H1 (cell line): Measurements from ENCODE around the gene SSTR5. TPM values are rescaled to one million over a fixed set of nuclear protein-coding genes. Genes with fewer than 3 reads are reported as not detected.
A peak's percentile ranks its signal among the peaks of the same experiment; 100 is the strongest.

ENCODE experiments used
- CTCF ChIA-PET: fragments of 300-600 bp; sonication (Branson Sonifier 250); formaldehyde crosslinking; loops from one replicate; lab custom pipeline; 2021; ENCODE audit not compliant: partially characterized antibody; lab: Charles Lee
- POLR2A ChIA-PET: fragments of 300-600 bp; sonication (Branson Sonifier 250); formaldehyde crosslinking; loops from one replicate; lab custom pipeline; 2021; ENCODE audit warnings: inconsistent platforms; ENCODE audit not compliant: partially characterized antibody; lab: Charles Lee
- DNase-seq, 2 experiments: peaks; one replicate each; pipeline versions ENCODE4 v3.0.0 to v3.0.0-alpha.2; 2010 to 2022; ENCODE audit warnings: low spot score in 2 of 2, low read depth in 1 of 2, mixed read lengths in 1 of 2
- FAIRE-seq: peaks from 2 replicates; lab custom pipeline; 2011; peaks lifted over from hg19 to GRCh38; lab: Jason Lieb, UNC
- H2AFZ ChIP-seq: 2 replicates; pipeline ENCODE4 v1.8.1; 2012; ENCODE audit warnings: low read length, inconsistent platforms
- H2AK5ac ChIP-seq: 2 replicates; pipeline ENCODE4 v1.6.1; 2013; ENCODE audit warnings: low read depth, low read length
- H2BK120ac ChIP-seq: replicated peaks from 2 replicates; pipeline ENCODE3; 2013; ENCODE audit warnings: low read depth, low read length, inconsistent platforms
- H2BK12ac ChIP-seq: 2 replicates; pipeline ENCODE4 v1.6.1; 2013; ENCODE audit warnings: low read depth, low read length
- H2BK15ac ChIP-seq: 2 replicates; pipeline ENCODE4 v1.6.1; 2013; ENCODE audit warnings: low read length
- H2BK20ac ChIP-seq: 2 replicates; pipeline ENCODE4 v1.6.1; 2013; ENCODE audit warnings: low read length
- H2BK5ac ChIP-seq: 2 replicates; pipeline ENCODE4 v1.6.1; 2013; ENCODE audit warnings: low read depth, low read length
- H3K14ac ChIP-seq: 2 replicates; pipeline ENCODE4 v1.6.1; 2013; ENCODE audit warnings: inconsistent platforms; ENCODE audit not compliant: insufficient read length
- H3K18ac ChIP-seq: 2 replicates; pipeline ENCODE4 v1.6.1; 2013; ENCODE audit warnings: low read length; ENCODE audit errors: extremely low read depth
- H3K23ac ChIP-seq: 2 replicates; pipeline ENCODE4 v1.6.1; 2013; ENCODE audit warnings: inconsistent platforms; ENCODE audit not compliant: insufficient read length
- H3K23me2 ChIP-seq: 2 replicates; pipeline ENCODE4 v1.6.1; 2013; ENCODE audit warnings: low read depth, low read length
- H3K27ac ChIP-seq: 2 replicates; pipeline ENCODE4 v1.6.1; 2011; ENCODE audit warnings: low read depth, low read length, inconsistent platforms
- H3K27me3 ChIP-seq, 4 experiments: replicated peaks in 1 of 4; 1 replicate in 1 of 4; 2 replicates in 3 of 4; pipeline versions ENCODE4 v1.6.1 to v1.8.1; 2011 to 2013; ENCODE audit warnings: low read length in 3 of 4, mild to moderate bottlenecking in 3 of 4, inconsistent platforms in 2 of 4, mixed read lengths in 2 of 4, moderate library complexity in 1 of 4; ENCODE audit not compliant: control insufficient read depth in 3 of 4, insufficient read depth in 3 of 4; ENCODE audit errors: extremely low read depth in 1 of 4
- H3K36me3 ChIP-seq, 4 experiments: 2 replicates each; pipeline versions ENCODE4 v1.6.1 to v1.8.1; 2011 to 2013; ENCODE audit warnings: mild to moderate bottlenecking in 4 of 4, low read length in 3 of 4, moderate library complexity in 2 of 4, control low read depth in 1 of 4, inconsistent platforms in 1 of 4; ENCODE audit not compliant: insufficient read depth in 4 of 4, control insufficient read depth in 2 of 4
- H3K4ac ChIP-seq: replicated peaks from 2 replicates; pipeline ENCODE3; 2013; ENCODE audit warnings: low read length, low read depth, mixed read lengths, inconsistent platforms; ENCODE audit not compliant: insufficient read length
- H3K4me1 ChIP-seq, 4 experiments: replicated peaks in 1 of 4; 1 replicate in 1 of 4; 2 replicates in 3 of 4; pipeline versions ENCODE4 v1.6.1 to v1.8.1; 2011 to 2013; ENCODE audit warnings: low read length in 3 of 4, inconsistent platforms in 2 of 4, mixed read lengths in 1 of 4; ENCODE audit not compliant: insufficient read depth in 4 of 4, control insufficient read depth in 3 of 4
- H3K4me2 ChIP-seq, 2 experiments: 2 replicates each; pipeline versions ENCODE4 v1.6.1 to v1.8.1; 2011 to 2013; ENCODE audit warnings: low read depth in 2 of 2, low read length in 2 of 2, control low read depth in 1 of 2, inconsistent platforms in 1 of 2, mild to moderate bottlenecking in 1 of 2; ENCODE audit not compliant: insufficient read depth in 1 of 2
- H3K4me3 ChIP-seq, 4 experiments: fragments of 200-600, 300-600 bp in 1 of 4; sonication (generic), shearing (Covaris generic), sonication (Bioruptor Twin) in 1 of 4; 2 replicates each; pipeline versions ENCODE4 v1.5.1 to v1.8.1; 2011 to 2016; ENCODE audit warnings: low read length in 4 of 4, low read depth in 3 of 4, control low read depth in 2 of 4, inconsistent platforms in 2 of 4, mild to moderate bottlenecking in 2 of 4, mixed read lengths in 1 of 4, moderate library complexity in 1 of 4; ENCODE audit not compliant: insufficient read depth in 2 of 4; ENCODE audit errors: extremely low read depth in 1 of 4
- H3K56ac ChIP-seq: replicated peaks from 2 replicates; pipeline ENCODE3; 2013; ENCODE audit warnings: low read depth, mild to moderate bottlenecking, mixed read lengths, low read length, inconsistent platforms; ENCODE audit not compliant: insufficient read length
- H3K79me1 ChIP-seq: 2 replicates; pipeline ENCODE4 v1.6.1; 2013; ENCODE audit warnings: low read depth, low read length, control low read depth
- H3K79me2 ChIP-seq, 2 experiments: 2 replicates each; pipeline versions ENCODE4 v1.6.1 to v1.8.1; 2012 to 2013; ENCODE audit warnings: low read length in 2 of 2, mild to moderate bottlenecking in 2 of 2, inconsistent platforms in 1 of 2; ENCODE audit not compliant: insufficient read depth in 2 of 2, control insufficient read depth in 1 of 2
- H3K9ac ChIP-seq, 4 experiments: replicated peaks in 1 of 4; 1 replicate in 1 of 4; 2 replicates in 3 of 4; pipeline versions ENCODE4 v1.6.1 to v1.8.1; 2011 to 2013; ENCODE audit warnings: low read depth in 3 of 4, low read length in 3 of 4, control low read depth in 2 of 4, mild to moderate bottlenecking in 2 of 4, moderate library complexity in 2 of 4, inconsistent platforms in 1 of 4; ENCODE audit errors: extremely low read depth in 1 of 4
- H3K9me3 ChIP-seq, 2 experiments: 2 replicates each; pipeline versions ENCODE4 v1.6.1 to v1.8.1; 2012 to 2013; ENCODE audit warnings: mild to moderate bottlenecking in 2 of 2, moderate library complexity in 2 of 2, control low read depth in 1 of 2, inconsistent platforms in 1 of 2, low read depth in 1 of 2, low read length in 1 of 2, mixed read lengths in 1 of 2; ENCODE audit not compliant: insufficient read depth in 2 of 2
- H4K20me1 ChIP-seq, 2 experiments: replicated peaks in 1 of 2; 2 replicates each; pipeline versions ENCODE3 to v1.8.1; 2011 to 2013; ENCODE audit warnings: inconsistent platforms in 2 of 2, low read length in 2 of 2, mild to moderate bottlenecking in 1 of 2; ENCODE audit not compliant: insufficient read depth in 2 of 2, control insufficient read depth in 1 of 2
- H4K5ac ChIP-seq: 2 replicates; pipeline ENCODE4 v1.6.1; 2013; ENCODE audit warnings: low read length, low read depth, mixed read lengths, inconsistent platforms; ENCODE audit not compliant: insufficient read length
- H4K8ac ChIP-seq: 2 replicates; pipeline ENCODE4 v1.8.0; 2013; ENCODE audit warnings: mild to moderate bottlenecking, moderate library complexity, low read length, inconsistent platforms; ENCODE audit not compliant: insufficient read depth; ENCODE audit errors: extremely low read depth
- H4K91ac ChIP-seq: replicated peaks from 2 replicates; pipeline ENCODE3; 2013; ENCODE audit warnings: low read length, mixed read lengths, inconsistent platforms; ENCODE audit not compliant: insufficient read length
- GABPA ChIP-seq: IDR thresholded peaks from 2 replicates; pipeline ENCODE4 v1.6.1; 2011; ENCODE audit warnings: mild to moderate bottlenecking, low read length, moderate library complexity, borderline replicate concordance; ENCODE audit not compliant: insufficient read depth
- MAX ChIP-seq: IDR thresholded peaks from 2 replicates; pipeline ENCODE4 v1.6.1; 2012; ENCODE audit warnings: inconsistent platforms
- RAD21 ChIP-seq, 2 experiments: IDR thresholded peaks in 1 of 2; conservative IDR thresholded peaks in 1 of 2; 2 replicates each; pipeline ENCODE4 v1.6.1; 2011; ENCODE audit warnings: low read depth in 2 of 2, low read length in 2 of 2, improper control_type of control experiment in 1 of 2, inconsistent platforms in 1 of 2, mild to moderate bottlenecking in 1 of 2, moderate library complexity in 1 of 2
- SP1 ChIP-seq: IDR thresholded peaks from 2 replicates; pipeline ENCODE4 v1.6.1; 2011; ENCODE audit warnings: low read depth, low read length
- WGBS, 2 experiments: shearing (Covaris generic) in 1 of 2; methylation state at CpG; one replicate each; pipeline versions ENCODE4 v1.1.6 to v1.1.7; 2013 to 2015; ENCODE audit warnings: low lambda C conversion rate in 2 of 2, mixed read lengths in 2 of 2, inconsistent platforms in 1 of 2, low coverage in 1 of 2, missing lambda C conversion rate in 1 of 2; ENCODE audit not compliant: insufficient replicate concordance in 2 of 2, insufficient coverage in 1 of 2, insufficient read length in 1 of 2; ENCODE audit errors: extremely low coverage in 1 of 2, missing lambda C conversion rate in 1 of 2; 5-methylcytosine and 5-hydroxymethylcytosine counted together
- polyA plus RNA-seq, 7 experiments: library from polyadenylated mRNA; depleted of rRNA in 3 of 7; stranded (reverse) in 5 of 7; unstranded in 2 of 7; fragments of >200 nt in 5 of 7; fragments of 200-250 nt in 2 of 7; gene quantifications; 1 replicate in 5 of 7; 2 replicates in 1 of 7; 4 replicates in 1 of 7; pipeline versions ENCODE4 v1.2.1 to v1.2.3, GENCODE V29; 2011 to 2013; ENCODE audit warnings: missing spikeins in 2 of 7, mixed read lengths in 2 of 7
- total RNA-seq: library from RNA; stranded (reverse); fragmentation: NEBNext Ultra II Directional; extraction: Animal tissue kit (Norgen Biotek cat#: 25700); gene quantifications from 2 replicates; pipeline ENCODE4 v1.2.1, GENCODE V29; 2021
- TF ChIP-seq, protein P1 (sequence below), 3 experiments: IDR thresholded peaks; 1 replicate in 2 of 3; 2 replicates in 1 of 3; pipeline versions ENCODE4 v1.5.1 to v1.6.1; 2011; ENCODE audit warnings: low read length in 3 of 3, mild to moderate bottlenecking in 3 of 3, inconsistent platforms in 2 of 3, low read depth in 1 of 3, moderate library complexity in 1 of 3; ENCODE audit not compliant: insufficient read depth in 1 of 3; ENCODE audit errors: control extremely low read depth in 1 of 3

The SSTR5 gene
- total and polyA plus RNA-seq, 2 of the 8 experiments (the other 6 are each of a cell fraction or from before 2014, with no cell fraction given): 0.56 to 0.60 TPM

DNA sequence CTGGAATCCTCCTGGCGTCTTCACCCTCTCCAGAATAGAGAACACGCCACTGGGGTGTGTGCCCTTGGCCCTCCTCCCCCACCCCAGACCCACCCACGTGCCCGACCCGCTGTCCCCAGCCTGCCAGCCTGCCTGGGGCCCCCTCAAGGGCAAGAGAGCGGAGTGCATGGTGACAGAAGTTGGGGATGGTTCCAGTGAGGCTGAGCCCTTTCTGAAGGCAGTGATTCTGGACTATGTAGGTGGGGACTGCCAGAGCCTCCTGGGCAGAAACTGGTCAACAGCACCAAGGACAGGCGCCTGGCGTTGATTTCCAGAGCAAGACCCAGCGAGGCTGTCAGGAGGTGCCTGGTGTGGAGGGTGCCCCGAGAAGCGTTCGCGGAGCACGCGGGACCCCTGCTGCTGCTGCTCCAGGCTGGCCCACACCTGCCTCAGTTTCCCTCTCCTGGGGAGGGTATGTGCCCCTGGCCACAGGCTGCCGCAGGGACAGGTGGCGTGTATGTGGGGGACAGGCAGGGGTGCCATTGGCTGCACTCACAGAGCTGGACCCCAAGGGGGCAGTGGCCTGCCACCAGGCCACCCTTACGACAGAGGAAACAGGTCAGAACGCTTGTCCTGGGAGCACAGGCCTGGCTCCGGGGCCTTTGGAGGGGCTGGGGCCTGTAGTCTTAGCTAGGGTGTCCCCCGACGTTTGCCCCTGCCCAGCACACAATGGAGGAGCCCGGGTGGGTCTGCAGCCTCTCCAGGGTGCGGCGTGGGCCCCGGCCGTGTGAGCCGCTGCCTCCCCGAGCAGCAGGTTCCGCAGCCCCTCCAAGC lies 1.2 kb downstream of the SSTR5 start:
- H3K27me3 ChIP-seq: peaks cover 2 to 16% (median 12%) of the 10 kb centered on the region in 4 experiments; a peak in 6 of 7 replicates
- TF ChIP-seq, protein P1, sequence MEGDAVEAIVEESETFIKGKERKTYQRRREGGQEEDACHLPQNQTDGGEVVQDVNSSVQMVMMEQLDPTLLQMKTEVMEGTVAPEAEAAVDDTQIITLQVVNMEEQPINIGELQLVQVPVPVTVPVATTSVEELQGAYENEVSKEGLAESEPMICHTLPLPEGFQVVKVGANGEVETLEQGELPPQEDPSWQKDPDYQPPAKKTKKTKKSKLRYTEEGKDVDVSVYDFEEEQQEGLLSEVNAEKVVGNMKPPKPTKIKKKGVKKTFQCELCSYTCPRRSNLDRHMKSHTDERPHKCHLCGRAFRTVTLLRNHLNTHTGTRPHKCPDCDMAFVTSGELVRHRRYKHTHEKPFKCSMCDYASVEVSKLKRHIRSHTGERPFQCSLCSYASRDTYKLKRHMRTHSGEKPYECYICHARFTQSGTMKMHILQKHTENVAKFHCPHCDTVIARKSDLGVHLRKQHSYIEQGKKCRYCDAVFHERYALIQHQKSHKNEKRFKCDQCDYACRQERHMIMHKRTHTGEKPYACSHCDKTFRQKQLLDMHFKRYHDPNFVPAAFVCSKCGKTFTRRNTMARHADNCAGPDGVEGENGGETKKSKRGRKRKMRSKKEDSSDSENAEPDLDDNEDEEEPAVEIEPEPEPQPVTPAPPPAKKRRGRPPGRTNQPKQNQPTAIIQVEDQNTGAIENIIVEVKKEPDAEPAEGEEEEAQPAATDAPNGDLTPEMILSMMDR (IDR thresholded peaks at IDR 0.05; ENCODE audit: control extremely low read depth in 1 of 3, insufficient read depth in 1 of 3, low read depth in 1 of 3, low read length in 3 of 3): peak; percentile 44 to 79 (median 72); a peak in 3 of 4 replicates
- TF ChIP-seq RAD21 (IDR thresholded peaks at IDR 0.05 in 1 of 2, conservative IDR thresholded peaks at IDR 0.05 in 1 of 2; ENCODE audit: low read depth in 2 of 2, low read length in 2 of 2) (peak; percentile 45 to 62), GABPA (0 out of 2 replicates have a peak, but pooled peaks have one; percentile 38), SP1 (no peak), MAX (0 out of 2 replicates have a peak, but pooled peaks have one; percentile 10)
- DNase-seq: no peak

More for the DNA sequence above, 1.2 kb downstream of the SSTR5 start:
- 0 out of 2 replicates have a peak overlapping the region, but pooled peaks have one; percentile 51 for H4K8ac ChIP-seq
- H3K27ac ChIP-seq: no peak overlapping the region
- no peak overlapping the region for H2BK20ac ChIP-seq
- H2AFZ ChIP-seq: no peak overlapping the region
- H3K79me2 ChIP-seq: no peaks in the 10 kb centered on the region
- POLR2A ChIA-PET: no interaction called here
- no peak overlapping the region for H2BK5ac ChIP-seq
- H3K56ac ChIP-seq: no peak overlapping the region
- H2AK5ac ChIP-seq: no peak overlapping the region
- no peaks in the 10 kb centered on the region for H3K9me3 ChIP-seq
- H3K14ac ChIP-seq: no peak overlapping the region
- whole genome bisulfite sequencing, 2 experiments: 87% methylated on average over 27 of the region's 30 CpGs; no CpG with 5 or more reads in 1 of the 2 experiments
- no peak overlapping the region for H4K91ac ChIP-seq
- H3K4ac ChIP-seq: no peak overlapping the region
- no peak overlapping the region for H3K9ac ChIP-seq
- no peaks in the 10 kb centered on the region for H3K79me1 ChIP-seq
- no peak overlapping the region for H4K5ac ChIP-seq
- no peak overlapping the region for H3K4me2 ChIP-seq
- no peak overlapping the region for H3K23ac ChIP-seq
- H3K4me3 ChIP-seq: no peak overlapping the region
- 0 out of 2 replicates have a peak overlapping the region, but pooled peaks have one; percentile 72 for H2BK15ac ChIP-seq
- no peak for FAIRE-seq
- H3K18ac ChIP-seq: no peak overlapping the region
- CTCF ChIA-PET: interaction anchor here (0.9 to 2.6 kb wide), 12 partner anchors 9 to 86 kb away, joined by 3 to 8 read pairs (median 4); no protein-coding TSS in a partner anchor
- H2BK12ac ChIP-seq: no peak overlapping the region; the same call in 1 of the 2 replicates
- H3K36me3 ChIP-seq: no peaks in the 10 kb centered on the region
- peaks cover 7% of the 10 kb centered on the region; the same call in 1 of the 2 replicates for H3K23me2 ChIP-seq
- H4K20me1 ChIP-seq: peaks cover 0 to 3% of the 10 kb centered on the region in 2 experiments
- peaks cover 0 to 22% (median 16%) of the 10 kb centered on the region in 4 experiments; a peak in 6 of 7 replicates for H3K4me1 ChIP-seq
- H2BK120ac ChIP-seq: no peak overlapping the region
